Thoracic aorta (tissue), 2 donors: Measurements from ENCODE around the gene CTNNA3. TPM values are rescaled to one million over a fixed set of nuclear protein-coding genes. Genes with fewer than 3 reads are reported as not detected.
A peak's percentile ranks its signal among the peaks of the same experiment; 100 is the strongest.
"Not testable (repeated sequence)": the region's sequence is repeated elsewhere in the genome, so short reads cannot be mapped to it uniquely, and the experiment has no call there.

ENCODE experiments used
- ATAC-seq: fragments of 150-250 bp; one replicate; pipeline ENCODE4 v1.8.0; 2017; ENCODE audit warnings: low read depth; ENCODE audit not compliant: insufficient number of reproducible peaks, low FRiP score
- DNase-seq: peaks from one replicate; pipeline ENCODE4 v3.0.0-alpha.2; 2020; ENCODE audit warnings: low spot score
- H3K27ac ChIP-seq, 2 donors: fragments of 200-600 bp; sonication (generic); 1 replicate in 1 of 2; 2 replicates in 1 of 2; pipeline ENCODE4 v1.5.1; 2016; ENCODE audit warnings: mild to moderate bottlenecking in 2 of 2, moderate library complexity in 2 of 2
- H3K27me3 ChIP-seq: fragments of 200-600 bp; sonication (generic); replicated peaks from 2 replicates; pipeline ENCODE4 v1.6.0; 2016; ENCODE audit warnings: mild to moderate bottlenecking; ENCODE audit not compliant: insufficient read depth
- H3K36me3 ChIP-seq: fragments of 200-600 bp; sonication (generic); one replicate; pipeline ENCODE4 v1.5.1; 2016
- H3K4me1 ChIP-seq, 2 donors: fragments of 200-600 bp; sonication (generic); 1 replicate in 1 of 2; 2 replicates in 1 of 2; pipeline versions ENCODE4 v1.5.1 to v1.6.0; 2016; ENCODE audit warnings: low read depth in 2 of 2, mild to moderate bottlenecking in 1 of 2; ENCODE audit not compliant: control insufficient read depth in 1 of 2
- H3K4me3 ChIP-seq: fragments of 200-600 bp; sonication (generic); 2 replicates; pipeline ENCODE4 v1.5.1; 2016; ENCODE audit warnings: mild to moderate bottlenecking
- H3K9me3 ChIP-seq: fragments of 200-600 bp; sonication (generic); 2 replicates; pipeline ENCODE4 v1.5.1; 2016
- total RNA-seq, 2 donors: library from RNA; depleted of rRNA; stranded (reverse); fragments of >200 nt; gene quantifications; one replicate each; pipeline versions ENCODE4 v1.1.0 to v1.2.3, GENCODE V29; 2016
- TF ChIP-seq, protein P1 (sequence below): fragments of 200-600 bp; sonication (generic); IDR thresholded peaks from one replicate; pipeline ENCODE4 v1.5.1; 2019; ENCODE audit warnings: antibody characterized with exemption

The CTNNA3 gene
- total RNA-seq, 2 donors from 2014 or later, result 0.95 to 1.2 TPM

DNA sequence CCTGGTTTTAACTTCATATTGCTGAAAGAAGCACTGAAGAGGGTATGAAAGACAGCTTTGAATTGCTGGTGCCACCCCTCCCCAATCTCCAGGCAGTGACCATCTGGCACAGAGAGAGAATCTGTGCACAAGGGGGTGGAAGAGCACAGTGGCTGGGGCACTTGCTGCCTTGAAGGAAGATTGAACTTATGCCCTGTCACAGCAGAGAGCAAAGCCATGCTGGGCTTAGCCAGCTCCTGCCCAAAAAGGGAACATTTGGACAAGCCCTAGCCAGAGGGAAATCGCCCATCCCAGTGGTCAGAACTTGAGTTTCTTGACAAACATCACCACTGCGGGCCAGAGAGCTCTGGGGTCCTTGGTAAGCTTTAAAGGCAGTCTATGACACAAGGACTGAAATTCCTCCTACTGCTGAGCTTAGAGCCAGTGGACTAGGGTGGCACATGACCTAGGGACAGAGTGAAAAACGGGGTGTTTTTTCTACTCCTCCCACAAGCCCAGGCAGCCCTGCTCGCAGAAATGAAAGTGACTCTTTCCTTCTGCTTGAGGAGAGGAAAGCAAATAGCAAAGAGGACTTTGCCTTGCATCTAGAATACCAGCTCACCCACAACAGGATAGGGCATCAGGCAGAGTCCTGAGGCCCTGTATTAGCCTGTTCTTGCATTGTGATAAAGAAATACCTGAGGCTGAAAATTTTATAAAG lies 257.2 kb downstream of the CTNNA3 start:
- TF ChIP-seq, protein P1, sequence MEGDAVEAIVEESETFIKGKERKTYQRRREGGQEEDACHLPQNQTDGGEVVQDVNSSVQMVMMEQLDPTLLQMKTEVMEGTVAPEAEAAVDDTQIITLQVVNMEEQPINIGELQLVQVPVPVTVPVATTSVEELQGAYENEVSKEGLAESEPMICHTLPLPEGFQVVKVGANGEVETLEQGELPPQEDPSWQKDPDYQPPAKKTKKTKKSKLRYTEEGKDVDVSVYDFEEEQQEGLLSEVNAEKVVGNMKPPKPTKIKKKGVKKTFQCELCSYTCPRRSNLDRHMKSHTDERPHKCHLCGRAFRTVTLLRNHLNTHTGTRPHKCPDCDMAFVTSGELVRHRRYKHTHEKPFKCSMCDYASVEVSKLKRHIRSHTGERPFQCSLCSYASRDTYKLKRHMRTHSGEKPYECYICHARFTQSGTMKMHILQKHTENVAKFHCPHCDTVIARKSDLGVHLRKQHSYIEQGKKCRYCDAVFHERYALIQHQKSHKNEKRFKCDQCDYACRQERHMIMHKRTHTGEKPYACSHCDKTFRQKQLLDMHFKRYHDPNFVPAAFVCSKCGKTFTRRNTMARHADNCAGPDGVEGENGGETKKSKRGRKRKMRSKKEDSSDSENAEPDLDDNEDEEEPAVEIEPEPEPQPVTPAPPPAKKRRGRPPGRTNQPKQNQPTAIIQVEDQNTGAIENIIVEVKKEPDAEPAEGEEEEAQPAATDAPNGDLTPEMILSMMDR, result no peak
- no peak for ATAC-seq
- Histone ChIP-seq H3K4me1 (peaks cover 0 to 11% of the 10 kb centered on the region in 2 donors), H3K9me3 (no peaks in the 10 kb centered on the region), H3K27ac (no peak overlapping the region), H3K27me3 (no peaks in the 10 kb centered on the region), H3K36me3 (no peaks in the 10 kb centered on the region), H3K4me3 (no peak overlapping the region)
- no peak for DNase-seq

DNA sequence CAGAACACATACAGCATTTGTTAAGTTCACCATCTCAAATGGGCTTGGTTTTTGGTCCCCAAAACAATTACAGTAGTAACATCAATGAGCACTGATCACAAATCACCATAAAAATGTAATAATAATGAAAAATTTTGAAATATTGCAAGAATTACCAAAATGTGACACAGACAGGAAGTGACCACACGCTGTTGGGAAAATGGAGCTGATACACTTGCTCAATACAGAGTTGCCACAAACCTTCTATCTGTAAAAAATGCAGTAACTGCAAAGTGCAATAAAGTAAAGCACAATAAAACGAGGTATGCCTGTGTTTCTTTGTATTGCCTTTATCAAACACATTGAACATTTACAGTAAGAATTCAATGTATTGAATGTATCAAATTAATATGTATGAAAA lies 262.7 kb downstream of the CTNNA3 start:
- DNase-seq (no peak), ATAC-seq (no peak)
- Histone ChIP-seq H3K27me3 (no peaks in the 10 kb centered on the region), H3K4me3 (no peak overlapping the region), H3K9me3 (no peaks in the 10 kb centered on the region), H3K36me3 (no peaks in the 10 kb centered on the region), H3K4me1 (peaks cover 0 to 5% of the 10 kb centered on the region in 2 donors), H3K27ac (no peak overlapping the region)
- TF ChIP-seq, protein P1, result no peak

DNA sequence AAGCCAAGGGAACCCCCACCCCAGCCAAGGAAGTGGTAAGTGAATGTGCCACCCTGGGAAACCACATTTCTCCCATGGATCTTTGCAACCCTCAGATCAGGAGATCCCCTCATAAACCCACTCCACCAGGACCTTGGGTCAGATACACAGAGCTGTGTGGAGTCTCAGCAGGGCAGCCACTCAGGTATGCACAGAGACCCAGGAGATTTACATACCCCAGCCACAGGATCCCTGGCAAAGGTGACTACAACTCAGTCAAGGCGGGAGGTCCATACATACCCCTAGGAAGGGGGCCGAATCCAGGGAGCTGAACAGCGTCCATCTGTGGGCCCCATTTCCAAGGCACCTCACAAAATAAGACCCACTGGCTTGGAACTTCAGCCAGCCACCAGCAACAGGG lies 293.4 kb downstream of the CTNNA3 start:
- DNase-seq, result no peak
- no peak overlapping the region for H3K4me3 ChIP-seq
- no peak for ATAC-seq
- no peaks in the 10 kb centered on the region for H3K4me1 ChIP-seq
- TF ChIP-seq, protein P1, result no peak
- no peaks in the 10 kb centered on the region for H3K36me3 ChIP-seq
- H3K27ac ChIP-seq, result no peak overlapping the region
- H3K9me3 ChIP-seq, result no peaks in the 10 kb centered on the region
- no peaks in the 10 kb centered on the region for H3K27me3 ChIP-seq

DNA sequence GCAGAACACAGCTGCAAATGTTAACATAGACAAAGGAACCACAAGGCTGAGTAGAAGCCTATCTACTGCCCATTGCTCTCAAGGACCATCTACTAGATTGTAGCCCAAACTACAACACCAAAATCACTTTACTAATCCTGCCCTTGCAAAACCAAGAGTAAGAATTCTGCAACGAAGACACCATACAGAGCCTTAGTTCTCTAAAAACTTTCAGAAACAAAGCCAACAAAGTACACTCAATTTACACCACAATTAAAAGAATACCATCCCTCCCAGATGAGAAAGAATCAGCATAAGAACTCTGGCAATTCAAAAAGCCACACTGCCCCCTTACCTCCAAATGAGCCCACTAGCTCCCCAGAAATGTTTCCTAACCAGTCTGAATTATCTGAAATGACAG lies 294.3 kb downstream of the CTNNA3 start:
- Histone ChIP-seq H3K4me1 (no peaks in the 10 kb centered on the region), H3K27ac (no peak overlapping the region), H3K36me3 (no peaks in the 10 kb centered on the region), H3K27me3 (no peaks in the 10 kb centered on the region), H3K4me3 (no peak overlapping the region), H3K9me3 (no peaks in the 10 kb centered on the region)
- ATAC-seq, result no peak
- TF ChIP-seq, protein P1, result no peak
- no peak for DNase-seq

DNA sequence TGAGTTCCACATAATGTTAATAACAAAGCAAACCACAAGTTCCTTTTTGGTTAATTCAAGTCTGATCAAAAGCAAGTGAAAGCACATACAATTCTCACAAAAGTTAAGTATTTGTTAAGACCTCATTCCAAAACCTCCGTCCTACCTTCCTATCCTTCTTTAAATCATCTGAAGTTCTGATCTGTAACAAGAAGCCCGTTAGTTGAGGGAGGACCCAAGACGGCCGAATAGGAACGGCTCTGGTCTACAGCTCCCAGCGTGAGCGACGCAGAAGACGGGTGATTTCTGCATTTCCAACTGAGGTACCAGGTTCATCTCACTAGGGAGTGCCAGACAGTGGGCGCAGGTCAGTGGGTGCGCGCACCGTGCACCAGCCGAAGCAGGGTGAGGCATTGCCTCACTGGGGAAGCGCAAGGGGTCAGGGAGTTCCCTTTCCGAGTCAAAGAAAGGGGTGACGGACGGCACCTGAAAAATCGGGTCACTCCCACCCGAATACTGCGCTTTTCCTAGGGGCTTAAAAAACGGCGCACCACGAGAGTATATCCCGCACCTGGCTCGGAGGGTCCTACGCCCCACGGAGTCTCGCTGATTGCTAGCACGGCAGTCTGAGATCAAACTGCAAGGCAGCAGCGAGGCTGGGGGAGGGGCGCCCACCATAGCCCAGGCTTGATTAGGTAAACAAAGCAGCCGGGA lies 309.0 kb downstream of the CTNNA3 start:
- H3K36me3 ChIP-seq, H3K9me3 ChIP-seq, H3K4me1 ChIP-seq, H3K27ac ChIP-seq, H3K27me3 ChIP-seq, DNase-seq, ATAC-seq: not testable (repeated sequence)
- peak overlapping the region; percentile 26 for H3K4me3 ChIP-seq
